Measurements from ENCODE around the gene MAFG.

Gene MAFG

GRCh38 chr17:81927653-81928543, at the start of gene MAFG:
Gene MAFG (minus strand): TSS chr17:81927735. CDS start chr17:81923185, 4,550 bp downstream.
- peak; percentile 84 for DNase-seq

DNA sequence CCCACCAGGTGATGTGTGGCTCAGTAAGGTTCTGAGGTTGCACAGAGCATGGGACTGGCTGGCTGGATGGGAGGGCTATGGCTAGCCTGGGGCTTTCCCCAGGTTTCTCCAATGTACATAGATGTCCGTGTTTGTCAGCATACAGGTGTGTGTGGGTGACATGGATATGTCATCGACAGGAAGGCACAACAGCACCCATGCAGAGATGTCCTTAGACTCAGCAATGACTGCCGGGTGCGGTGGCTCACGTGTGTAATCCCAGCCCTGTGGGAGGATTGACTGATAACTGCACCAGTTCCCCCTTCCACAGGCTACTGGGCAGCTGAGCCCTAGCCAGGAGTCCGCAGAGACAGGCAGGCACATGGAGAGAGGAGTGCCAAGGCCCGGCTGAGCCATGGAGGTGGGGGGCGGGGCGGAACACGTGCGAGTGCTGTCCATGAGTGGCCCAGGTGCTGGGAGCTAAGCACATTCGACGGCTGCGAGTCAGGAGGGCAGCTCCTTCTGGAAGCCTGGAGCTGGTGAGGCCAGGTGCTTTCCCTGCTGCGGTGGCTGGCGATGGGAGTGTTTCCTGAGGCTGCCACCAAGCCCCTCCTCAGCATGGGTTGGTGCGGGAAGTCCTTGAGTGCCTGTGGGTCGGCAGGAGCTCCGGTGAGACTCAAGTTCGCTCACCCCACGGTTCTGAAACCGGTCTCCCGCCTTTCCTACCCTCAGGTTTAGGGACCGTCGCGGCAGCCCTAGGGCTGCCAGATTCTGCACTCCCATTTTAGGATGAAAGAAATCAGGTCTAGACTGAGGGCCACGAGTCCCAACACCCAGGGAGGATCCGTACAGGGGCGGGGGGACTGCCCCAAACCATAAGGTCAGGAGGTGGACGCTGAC, 49.0 kb upstream of the MAFG start:
- peak; percentile 15 for DNase-seq

DNA sequence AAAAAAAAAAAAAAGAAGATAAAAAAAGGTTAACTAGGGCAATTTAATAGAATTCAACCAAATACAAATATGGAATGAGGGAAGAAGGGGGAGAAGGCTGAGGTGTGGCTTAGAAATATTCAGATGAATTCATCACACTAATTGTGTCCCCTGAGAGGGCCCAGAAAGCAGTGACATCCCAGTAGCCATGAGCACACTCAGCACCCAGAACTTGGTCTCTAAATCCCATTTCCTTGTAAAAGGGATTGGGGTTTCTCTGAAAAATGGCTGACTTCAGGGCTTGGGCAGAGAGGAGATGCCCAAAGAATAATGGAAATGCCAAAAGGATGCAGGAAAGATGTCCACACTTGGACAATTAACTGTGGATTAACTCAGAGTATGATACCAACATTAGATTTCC, 45.9 kb upstream of the MAFG start:
- DNase-seq: no peak

DNA sequence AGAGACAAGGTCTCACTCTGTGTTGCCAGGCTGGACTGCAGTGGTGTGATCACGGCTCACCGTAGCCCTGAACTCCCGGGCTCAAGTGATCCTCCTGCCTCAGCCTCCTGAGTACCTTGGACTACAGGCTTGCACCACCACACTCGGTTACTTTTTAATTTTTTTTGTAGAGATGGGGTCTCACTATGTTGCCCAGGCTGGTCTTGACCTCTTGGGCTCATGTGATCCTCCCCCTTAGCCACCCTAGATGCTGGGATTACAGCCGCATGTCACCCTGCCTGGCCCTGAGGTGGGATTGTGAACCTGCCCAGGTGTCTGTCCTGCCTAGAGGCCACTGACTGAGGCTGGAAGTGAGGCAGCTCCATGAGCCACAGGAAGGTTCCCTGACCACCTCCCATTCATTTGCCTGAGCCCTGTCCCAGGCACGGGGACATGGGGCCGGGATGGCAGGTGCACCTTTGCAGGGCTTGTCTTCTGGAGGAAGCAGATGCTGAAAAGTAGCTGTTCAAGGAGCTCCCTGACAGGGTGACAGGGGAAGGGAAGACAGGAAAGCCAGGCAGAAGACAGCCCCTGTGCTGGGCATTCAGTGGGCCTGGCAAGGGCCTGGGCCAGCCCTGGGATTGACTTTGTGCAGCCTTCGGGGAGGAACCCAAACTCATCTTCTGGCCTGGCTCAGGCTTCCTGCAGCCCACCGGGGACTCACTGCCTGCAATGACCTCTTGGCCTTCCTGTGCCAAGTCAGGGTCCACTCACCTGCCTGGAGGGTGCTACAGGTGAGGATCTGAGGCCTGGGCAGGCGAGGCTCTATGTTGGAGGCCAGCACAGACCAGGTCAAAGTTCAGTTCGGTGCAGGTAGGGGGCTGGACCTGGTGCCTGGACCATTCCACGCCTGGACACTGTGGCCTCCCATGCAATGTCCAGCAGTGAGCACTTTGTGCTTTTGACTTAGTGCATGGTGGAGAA, 41.6 kb upstream of the MAFG start:
- no peak for DNase-seq

DNA sequence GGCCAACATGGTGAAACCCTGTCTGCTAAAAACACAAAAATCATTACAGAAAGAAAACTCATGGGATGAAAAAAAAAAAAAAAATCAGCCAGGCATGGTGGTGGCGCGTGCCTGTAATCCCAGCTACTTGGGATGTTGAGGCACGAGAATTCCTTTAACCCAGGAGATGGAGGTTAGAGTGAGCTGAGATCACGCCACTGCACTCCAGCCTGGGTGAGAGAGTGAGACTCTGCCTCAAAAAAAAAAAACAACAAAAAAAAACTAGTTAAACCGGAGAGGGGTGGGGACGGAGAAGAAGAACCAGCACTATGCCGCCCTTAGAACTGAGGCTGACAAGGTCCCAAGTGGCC, 40.8 kb upstream of the MAFG start:
- DNase-seq: no peak

GRCh38 chr17:81967533-81968395, 40.2 kb upstream of the MAFG start:
- DNase-seq: peak; percentile 36

GRCh38 chr17:81967244-81967532, 39.7 kb upstream of the MAFG start:
- no peak for DNase-seq

DNA sequence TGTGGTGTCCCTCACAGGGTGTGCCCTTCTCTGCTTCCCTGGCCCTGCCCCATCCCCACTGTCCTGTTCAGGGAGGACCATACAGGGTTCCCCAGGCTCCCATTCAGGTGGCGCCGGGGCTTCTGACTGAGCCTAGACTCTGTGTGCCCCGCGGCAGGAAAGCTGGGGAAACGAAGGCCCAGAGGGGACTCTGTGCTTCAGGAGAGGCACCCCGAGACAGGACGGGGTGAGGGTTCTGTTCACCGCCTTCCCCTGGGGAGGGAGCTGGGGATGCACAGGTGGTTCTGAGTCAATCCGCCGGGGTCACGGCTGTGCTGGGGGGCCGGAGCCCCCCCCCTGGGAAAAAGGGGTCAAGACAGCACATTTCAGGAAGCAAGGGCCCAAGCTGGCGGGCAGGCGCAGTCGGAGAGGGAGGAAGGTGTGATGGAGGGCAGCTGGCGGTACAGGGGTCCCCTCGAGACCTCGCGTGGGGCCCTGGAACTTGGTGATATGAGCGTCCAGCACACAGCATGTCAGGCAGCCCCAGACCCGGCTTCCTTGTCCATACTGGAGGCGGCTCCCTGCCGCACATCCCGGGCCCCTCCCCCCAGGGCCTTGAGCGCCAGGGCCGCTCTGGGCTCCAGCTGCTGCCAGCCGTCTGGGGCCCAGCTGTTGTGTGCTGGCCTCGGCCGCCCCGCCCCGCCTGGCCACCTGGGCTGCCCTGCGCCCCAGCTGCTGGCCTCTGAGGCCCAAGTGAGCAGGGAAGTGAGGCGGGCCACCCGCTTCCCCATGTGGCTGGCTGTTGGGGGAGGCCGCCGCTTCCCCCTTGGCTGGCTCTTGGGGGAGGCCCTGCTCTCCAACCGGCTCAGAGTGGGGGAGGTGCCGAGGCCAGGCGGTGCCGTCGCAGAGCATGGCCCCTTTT, 39.1 kb upstream of the MAFG start:
- DNase-seq: no peak

- DNase-seq: no peak
Observed at GRCh38 chr17:81964081-81964849, 36.7 kb upstream of the MAFG start.

DNA sequence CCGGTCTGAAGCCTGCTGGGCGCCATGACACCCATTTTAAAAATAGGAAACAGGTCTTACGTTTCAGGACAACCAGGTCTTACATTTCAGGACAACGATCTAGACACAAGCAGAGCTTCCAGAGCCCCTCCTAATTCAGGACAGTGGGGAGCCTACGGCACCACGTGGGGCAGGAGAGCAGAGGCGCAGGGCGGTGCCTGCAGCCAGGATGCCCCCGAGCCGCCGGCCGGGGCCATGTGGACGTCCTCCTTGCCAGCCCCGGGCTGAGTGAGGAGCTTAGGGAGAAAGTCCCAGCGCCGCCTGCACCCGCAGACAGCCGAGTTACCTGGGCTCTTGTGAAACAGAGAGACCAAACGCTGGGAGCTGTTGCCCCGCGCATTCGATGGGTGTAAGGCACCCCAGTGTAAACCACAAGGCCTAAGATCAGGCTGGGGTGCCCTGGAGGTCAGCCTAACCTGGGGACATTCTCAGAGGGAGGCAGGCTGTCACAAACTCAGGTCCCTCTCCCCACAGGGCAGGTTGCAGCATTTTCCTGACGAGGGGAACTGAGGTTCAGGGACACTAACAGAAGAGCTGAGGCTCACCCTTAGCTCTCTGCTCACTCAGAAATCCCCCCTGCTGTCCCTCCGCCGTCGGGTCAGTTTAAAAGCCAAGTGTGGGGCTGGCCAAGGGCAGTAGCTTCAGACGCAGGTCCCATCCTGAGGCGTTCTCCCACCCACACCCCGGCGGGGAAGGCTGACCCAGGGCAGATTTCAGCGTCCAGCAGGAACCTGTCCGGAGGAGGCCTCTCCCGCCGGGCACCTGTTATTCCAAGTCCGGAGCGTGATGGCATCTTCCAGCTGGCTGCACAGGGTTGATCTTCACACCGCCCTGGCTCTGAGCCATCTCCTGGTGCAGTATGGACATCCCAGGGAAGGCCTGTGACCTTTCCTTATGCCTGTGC, 35.2 kb upstream of the MAFG start:
- no peak for DNase-seq

GRCh38 chr17:81961521-81962498, 34.3 kb upstream of the MAFG start:
- no peak for DNase-seq

- DNase-seq: no peak
Observed at GRCh38 chr17:81961087-81961511, 33.6 kb upstream of the MAFG start, which contains the start of gene NOTUM. Gene NOTUM (minus strand): TSS chr17:81961187. CDS start chr17:81960909, 278 bp downstream.

- no peak for DNase-seq
Observed at GRCh38 chr17:81960130-81960958, 32.8 kb upstream of the MAFG start.

GRCh38 chr17:81959362-81960129, 32.0 kb upstream of the MAFG start:
- DNase-seq: no peak

GRCh38 chr17:81958633-81959342, 31.3 kb upstream of the MAFG start:
- no peak for DNase-seq

Measured in NCI-H526 treated with DMSO at 0.1 percent for 48 hours (cell line).